8988T (cell line): ENCODE data around the gene APPL2.
"Not testable (repeated sequence)": the region's sequence is repeated elsewhere in the genome, so short reads cannot be mapped to it uniquely, and the experiment has no call there.

Experiments used
- DNase-seq: peaks from one replicate; pipeline ENCODE4 v3.0.0; 2011

The APPL2 gene

DNA sequence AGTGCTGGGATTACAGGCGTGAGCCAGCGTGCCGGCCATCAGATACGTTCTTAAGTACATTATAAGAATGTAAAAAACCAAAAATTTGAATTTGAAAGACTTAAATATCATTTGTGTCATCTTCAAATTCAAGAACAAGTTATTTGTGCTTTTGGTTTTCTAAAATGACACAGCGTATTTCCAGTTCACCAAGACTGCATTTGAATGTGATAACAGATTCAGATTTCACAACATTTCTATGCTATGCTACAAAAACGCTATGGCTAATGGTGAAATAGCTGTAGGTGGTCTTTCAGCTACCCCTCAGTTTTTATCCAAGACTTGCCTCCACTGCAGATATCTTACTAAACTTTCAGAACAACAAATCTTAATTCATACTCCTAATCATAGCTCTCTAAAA is 46.7 kb downstream of the APPL2 start:
- DNase-seq, result no peak

DNA sequence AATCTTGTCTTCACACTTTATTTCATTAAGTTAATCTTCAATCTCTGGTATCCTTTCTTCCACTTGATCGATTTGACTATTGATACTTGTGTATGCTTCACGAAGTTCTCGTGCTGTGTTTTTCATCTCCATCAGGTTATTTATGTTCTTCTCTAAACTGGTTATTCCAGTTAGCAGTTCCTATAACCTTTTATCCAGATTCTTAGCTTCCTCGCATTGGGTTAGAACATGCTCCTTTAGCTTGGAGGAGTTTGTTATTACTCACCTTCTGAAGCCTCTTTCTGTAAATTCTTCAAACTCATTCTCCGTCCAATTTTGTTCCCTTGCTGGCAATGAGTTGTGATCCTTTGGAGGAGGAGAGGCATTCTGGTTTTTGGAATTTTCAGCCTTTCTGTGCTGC is 52.0 kb downstream of the APPL2 start:
- DNase-seq, result not testable (repeated sequence)

DNA sequence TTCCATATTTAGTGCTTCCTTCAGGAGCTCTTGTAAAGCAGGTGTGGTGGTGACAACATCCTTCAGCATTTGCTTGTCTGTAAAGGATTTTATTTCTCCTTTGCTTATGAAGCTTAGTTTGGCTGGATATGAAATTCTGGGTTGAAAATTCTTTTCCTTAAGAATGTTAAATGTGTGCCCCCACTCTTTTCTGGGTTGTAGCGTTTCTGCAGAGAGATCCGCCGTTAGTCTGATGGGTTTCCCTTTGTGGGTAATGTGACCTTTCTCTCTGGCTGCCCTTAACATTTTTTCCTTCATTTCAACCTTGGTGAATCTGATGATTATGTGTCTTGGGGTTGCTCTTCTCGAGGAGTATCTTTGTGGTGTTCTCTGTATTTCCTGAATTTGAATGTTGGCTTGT is 52.6 kb downstream of the APPL2 start:
- not testable (repeated sequence) for DNase-seq

DNA sequence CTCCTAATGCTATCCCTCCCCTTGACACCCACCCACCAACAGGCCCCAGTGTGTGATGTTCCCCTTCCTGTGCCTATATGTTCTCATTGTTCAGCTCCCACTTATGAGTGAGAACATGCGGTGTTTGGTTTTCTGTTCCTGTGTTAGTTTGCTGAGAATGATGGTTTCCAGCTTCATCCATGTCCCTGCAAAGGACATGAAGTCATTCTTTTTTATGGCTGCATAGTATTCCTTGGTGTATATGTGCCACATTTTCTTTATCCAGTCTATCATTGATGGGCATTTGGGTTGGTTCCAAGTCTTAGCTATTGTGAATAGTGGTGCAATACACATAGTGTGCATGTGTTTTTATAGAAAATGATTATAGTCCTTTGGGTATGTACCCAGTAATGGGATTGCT is 56.9 kb downstream of the APPL2 start:
- DNase-seq, result not testable (repeated sequence)

DNA sequence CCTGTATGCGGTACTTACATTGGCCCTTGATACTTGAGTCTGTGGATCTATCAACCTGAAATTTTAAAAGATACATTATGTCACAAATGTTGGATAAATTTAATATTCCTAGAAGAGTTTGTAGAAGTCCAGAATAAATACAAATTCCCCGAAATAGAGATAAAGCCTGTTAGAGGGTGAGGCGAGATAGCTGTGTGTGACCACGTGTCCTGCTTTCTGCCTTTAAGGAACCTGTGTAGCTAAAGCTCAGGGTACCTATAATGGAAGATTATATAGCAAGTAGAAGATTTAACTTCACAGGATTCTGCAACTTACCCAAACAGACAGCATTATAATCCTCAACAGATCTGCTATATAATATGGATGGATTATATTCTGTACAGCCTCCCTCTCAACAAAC is 58.8 kb downstream of the APPL2 start:
- no peak for DNase-seq

DNA sequence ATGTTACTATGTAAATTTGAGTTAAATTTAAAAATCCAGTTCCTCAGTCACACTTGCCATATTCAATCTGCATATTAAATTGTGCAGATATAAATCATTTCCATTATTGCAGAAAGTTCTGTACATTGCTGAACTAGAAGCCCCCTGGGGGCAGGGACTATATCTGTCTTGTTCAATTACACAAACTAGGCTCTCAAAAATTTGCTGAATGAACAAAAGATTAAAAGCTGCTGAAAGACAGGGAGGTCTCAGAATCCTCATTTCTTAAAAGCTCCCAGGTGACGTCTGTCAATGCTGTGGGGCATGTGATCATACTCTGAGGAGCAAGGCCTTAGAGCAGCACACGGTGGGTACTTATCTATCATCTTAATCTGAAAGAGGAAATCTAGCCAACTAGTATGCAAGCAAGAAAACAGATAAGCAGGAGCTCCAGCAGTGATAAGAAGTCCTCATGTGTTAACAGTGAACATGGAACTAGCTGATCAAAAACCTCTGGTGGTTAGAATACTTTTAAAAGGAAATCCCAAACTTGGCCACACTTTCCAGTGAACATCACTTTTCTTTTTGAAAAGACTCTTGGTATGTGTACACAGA is 60.5 kb downstream of the APPL2 start:
- DNase-seq, result no peak

DNA sequence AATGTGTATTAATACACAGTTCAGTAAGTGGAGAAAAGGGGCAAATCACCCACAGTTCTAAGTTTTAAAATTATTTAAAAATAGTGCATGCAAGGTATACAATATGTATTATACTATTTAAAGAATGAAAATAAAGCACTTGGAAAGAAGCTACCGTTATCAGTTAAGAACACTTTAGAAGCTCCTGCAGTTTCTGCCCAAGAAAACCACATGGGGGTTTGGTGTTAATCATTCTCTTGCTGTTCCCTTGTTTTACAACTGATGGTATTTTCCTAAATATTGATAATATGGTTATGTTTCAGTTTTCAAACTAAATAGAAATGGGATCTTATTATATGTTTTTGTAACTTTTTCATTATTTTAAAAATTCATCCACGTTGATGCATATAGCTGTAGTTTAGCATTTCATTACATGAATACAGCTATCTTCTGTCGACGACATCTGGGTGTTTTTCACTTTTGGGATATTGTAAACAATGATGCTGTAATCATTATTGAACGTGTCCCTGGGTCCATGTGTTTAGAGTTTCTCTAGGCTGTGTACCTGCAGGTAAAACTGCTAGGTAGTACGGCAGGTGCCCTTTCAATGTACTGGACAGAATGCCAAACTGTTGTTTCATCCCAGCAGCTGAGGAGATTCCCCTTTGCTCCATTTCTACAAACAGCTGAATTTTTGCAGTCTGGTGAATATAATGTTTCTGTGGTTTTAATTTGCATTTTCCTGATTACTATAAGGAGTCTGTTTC is 64.1 kb downstream of the APPL2 start:
- DNase-seq, result no peak

DNA sequence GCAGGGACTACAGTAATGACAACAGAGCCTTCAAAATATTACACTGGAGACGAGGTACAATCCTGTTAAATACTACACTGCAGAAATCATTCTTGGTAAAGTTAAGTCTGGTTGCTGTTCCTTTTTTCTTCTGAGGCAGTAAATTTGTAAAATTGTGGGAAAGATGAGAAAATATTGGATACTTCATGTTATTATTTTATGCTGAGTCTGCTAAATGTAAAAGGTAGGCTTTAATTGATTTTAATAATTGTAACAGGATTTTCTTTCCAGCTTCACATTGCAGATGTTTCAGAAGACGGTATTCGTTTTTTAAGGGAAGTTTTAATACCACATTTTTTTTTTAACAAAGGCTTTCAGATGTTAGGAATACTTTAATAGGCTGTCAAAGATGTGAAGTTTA is 65.8 kb downstream of the APPL2 start:
- no peak for DNase-seq

DNA sequence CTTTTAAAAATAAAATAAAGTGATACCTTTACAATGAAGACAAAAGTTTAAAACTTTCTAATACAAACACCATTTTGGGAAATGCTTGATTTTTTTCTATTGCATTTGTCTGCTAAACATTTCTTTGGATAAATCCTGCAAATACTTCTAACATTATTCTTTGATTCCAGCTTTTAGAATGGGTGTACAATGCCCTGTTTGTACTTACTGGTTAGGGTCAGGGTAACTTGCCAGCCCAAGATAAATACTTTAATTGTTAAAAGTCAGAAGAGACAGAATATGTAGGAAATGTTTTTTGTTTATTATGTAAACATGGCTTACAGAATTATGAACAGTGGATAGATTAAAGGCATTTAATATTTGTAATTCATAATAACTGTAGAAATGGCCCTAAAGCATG is 68.0 kb downstream of the APPL2 start:
- DNase-seq, result no peak

DNA sequence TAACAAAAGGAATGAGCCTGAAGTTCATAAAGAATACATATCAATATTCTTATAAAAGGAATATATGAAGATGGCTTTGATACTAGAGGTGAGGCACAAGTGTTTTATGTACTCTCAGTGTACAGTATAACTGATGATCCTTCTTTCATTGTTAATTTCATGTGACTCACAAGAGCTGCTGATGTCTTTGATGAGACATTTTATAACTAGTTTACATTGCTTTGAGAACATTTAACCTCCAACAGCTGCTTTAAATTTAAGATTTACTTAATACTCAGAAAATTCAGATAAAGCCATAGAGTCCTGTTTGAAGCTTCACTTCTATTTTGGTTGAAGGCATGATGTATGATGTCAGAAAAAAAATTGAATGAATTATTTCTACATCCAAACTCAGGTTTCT is 68.6 kb downstream of the APPL2 start:
- DNase-seq, result no peak

DNA sequence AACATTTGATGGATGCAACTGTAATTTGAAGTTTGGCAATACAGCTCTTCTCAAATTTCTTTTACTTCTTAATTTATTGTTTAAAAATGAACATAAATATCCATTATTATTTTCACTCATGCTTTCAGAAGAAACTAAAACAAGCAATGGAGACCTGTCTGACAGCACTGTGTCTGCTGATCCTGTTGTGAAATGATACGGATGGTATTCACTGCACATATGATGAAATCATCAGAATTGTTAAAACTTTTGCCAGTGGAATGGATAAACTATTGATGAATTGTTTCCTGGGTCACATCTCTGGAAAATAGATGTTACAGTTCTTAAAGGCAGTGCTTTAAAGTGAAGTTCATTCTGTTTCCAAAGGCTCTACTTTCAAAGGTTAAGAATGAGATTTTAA is 69.2 kb downstream of the APPL2 start:
- no peak for DNase-seq

DNA sequence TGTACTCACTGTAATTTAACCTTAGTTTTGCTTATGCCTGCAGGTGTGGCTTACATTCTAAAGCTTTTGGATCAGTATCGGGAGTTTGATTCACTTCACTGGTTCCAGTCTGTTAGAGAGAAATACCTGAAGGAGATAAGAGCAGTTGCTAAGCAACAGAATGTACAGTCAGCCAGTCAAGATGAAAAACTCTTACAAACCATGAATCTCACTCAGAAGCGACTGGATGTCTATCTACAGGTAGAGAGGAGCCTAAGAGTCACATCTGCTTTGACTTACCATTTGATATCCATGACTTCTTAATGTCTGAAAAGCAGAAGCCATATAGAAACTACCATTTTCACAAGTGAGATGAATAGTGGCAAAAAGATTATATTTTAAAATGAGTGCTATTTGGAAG is 71.9 kb downstream of the APPL2 start:
- no peak for DNase-seq

DNA sequence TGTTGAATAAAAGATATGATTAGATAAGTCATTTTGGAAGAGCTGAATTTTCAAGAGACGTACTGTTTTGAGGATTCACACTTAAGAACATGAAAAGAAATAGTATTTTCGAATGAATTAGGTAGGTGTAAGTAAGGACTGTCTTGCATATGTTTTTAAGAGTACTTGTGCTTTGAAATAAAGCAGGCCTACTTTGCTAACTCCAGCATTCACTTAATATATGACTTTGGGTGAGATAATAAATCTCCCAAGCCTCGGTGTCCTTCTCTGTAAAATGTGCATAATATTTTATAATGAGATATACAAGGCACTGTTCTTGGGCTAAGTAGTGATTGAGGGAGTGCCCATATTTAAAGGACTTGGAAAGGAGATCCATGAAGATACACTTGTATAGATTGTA is 73.8 kb downstream of the APPL2 start:
- DNase-seq, result no peak

DNA sequence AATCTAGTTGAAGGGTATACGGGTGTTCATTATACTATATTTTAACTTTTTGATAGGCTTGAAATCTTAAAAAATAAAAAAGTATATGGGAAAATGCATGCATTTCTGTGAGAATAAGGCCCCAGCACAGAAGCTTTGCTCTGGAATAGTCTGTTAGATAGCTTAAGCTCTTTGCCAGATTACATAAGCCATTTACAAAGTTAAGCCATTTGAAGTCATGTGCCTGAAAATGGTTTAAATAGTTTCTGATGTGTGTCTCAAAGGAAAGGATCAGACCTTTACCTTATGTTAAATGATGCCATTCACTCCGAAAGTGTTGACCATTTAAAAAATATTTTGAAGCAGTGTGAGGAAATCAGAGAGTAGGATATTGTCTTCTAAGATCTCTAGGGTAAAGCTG is 77.1 kb downstream of the APPL2 start:
- no peak for DNase-seq

DNA sequence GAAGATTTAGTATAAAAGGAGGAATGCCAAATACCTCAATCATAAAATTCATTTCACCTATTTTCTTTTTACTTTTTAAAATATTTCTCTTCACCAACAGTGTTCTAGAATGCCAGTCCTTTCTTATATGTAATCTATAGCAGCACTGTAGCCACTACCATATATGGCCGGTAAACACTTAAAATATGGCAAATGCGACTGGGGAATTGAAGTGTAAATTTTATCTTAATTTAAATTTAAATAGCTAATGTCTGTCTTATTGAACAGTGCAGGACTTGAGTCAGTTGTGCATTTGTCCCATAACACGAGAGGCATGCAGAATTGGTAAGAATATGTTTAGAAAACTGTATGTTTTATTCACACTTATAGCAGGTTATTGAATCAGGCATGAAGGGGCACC is 78.4 kb downstream of the APPL2 start:
- no peak for DNase-seq

DNA sequence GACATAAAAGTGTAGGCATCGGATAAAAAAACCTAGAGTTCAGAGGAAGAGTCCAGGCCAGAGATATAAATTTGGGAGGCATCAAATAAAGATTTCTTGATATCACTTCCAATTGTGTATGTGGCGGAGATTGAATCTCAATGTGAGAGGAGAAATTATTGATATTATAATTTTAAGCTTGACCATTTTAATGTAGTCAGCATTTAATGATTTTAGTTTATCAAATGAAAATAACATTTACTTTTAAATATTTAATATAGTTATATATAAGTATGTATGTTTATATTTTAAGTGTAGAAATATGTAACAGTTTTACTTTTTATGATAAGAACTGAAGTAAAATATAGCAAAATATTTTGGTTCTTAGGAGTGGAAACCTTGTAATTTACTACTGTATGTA is 79.7 kb downstream of the APPL2 start:
- no peak for DNase-seq

DNA sequence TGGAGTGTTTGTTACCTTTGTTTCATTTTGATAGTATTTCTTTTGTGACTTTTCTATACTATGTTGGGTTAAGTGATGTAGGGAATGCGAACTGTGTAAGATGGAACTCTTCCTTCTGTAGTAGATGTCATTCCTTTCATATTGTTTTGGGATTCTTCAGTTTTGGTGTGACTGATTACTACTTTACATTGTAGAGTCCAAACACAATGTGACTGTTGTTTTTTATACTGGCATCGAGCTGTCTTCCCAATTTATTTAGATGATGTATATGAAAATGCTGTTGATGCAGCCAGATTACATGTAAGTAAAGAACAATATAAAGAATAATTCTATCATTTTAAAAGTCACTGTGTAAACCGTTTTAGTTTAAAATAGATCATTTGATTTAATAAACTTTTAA is 93.7 kb downstream of the APPL2 start:
- DNase-seq, result no peak

DNA sequence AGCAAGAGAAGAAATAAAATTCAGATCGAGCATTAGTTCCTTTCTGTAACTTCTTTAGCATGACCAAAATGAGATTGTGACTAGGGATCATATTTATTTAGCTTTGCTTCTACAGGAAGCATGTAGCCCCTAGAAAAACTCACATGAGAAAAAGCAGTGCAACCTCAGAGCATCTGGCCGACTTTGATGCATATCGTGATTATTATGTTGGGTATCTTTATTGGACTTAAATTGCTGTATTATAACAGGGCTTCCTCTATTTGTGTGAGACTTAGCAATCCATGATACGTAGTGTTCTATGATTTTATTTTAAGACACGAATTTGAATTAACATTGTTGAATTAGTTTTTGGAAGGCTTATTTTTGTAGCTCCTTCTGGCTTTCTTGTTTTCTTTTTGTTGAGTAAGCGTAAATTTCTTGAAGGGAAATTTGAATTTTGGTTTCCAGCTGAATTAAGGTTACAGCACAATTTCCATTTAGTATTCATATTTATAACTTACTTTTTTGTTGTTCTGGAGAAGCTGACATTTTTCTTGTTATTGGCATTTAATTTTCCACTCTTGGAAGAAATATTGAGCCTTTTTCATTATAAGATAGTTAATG is 94.6 kb downstream of the APPL2 start:
- DNase-seq, result no peak

DNA sequence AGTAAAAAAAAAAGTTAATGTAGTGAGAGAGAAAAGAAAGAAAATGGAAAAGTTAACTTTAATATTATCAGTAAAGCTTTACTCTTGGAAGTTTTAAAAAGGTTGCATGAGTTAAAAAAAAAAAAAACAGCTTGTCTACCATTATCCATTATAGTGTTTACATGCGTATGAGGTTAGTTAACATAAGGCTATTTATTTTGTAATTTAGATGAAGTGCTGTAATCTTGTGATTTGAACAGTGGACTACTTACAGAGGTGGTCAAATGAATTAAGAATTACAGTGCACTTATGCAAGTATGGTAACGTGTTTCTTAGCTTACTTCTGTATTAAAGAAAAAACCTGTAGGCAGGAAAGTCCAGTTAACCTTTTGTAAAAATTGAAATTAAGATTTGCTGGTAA is 97.7 kb downstream of the APPL2 start:
- DNase-seq, result no peak
